Measurements from ENCODE around the gene SYAP1. TPM values are rescaled to one million over a fixed set of nuclear protein-coding genes. Genes with fewer than 3 reads are reported as not detected.

Gene SYAP1
- total and polyA plus RNA-seq, 9 of the 15 experiments (the other 6 are each of a cell fraction or from before 2014, with no cell fraction given), result 5.7 to 35.3 (median 27.6) TPM

- H3K4me3 ChIP-seq, result no peak overlapping the region
- DNase-seq (ENCODE audit: extremely low read depth in 1 of 4, low spot score in 3 of 4) (peak in 2 of 4 experiments; percentile 39 to 60), FAIRE-seq (peak; percentile 74), ATAC-seq (peak; percentile 77)
- no peaks in the 10 kb centered on the region for H4K20me1 ChIP-seq (replicated peaks; ENCODE audit: control insufficient read depth, insufficient read depth, low read length)
- H3K4me1 ChIP-seq (replicated peaks in 1 of 2; ENCODE audit: control insufficient read depth in 2 of 2, insufficient read depth in 2 of 2, low read length in 2 of 2), result peaks cover 0 to 3% of the 10 kb centered on the region in 2 experiments; a peak in 3 of 5 replicates
- in situ Hi-C loops (cut with MboI) (no loop called here), intact Hi-C loops (cut with micrococcal nuclease) (no loop called here)
- H3K9me3 ChIP-seq (replicated peaks; ENCODE audit: control insufficient read depth, insufficient read depth, low read depth, low read length), result no peaks in the 10 kb centered on the region
- no peaks in the 10 kb centered on the region for H3K9me1 ChIP-seq (ENCODE audit: control insufficient read depth, insufficient read depth, low read length)
- peak overlapping the region; percentile 99 for H3K27ac ChIP-seq (ENCODE audit: extremely low read depth, low read depth, low read length)
- H3K9ac ChIP-seq (ENCODE audit: insufficient read depth in 1 of 2, low read depth in 2 of 2, low read length in 2 of 2), result peak overlapping the region in 1 of 2 experiments; percentile 93; a peak in 2 of 4 replicates
- H3K27me3 ChIP-seq (ENCODE audit: control insufficient read depth in 2 of 2, insufficient read depth in 2 of 2, low read length in 2 of 2), result no peaks in the 10 kb centered on the region
- CTCF ChIA-PET (ENCODE audit: low intra/inter-chr PET ratio), result no interaction called here
- 80% methylated on average over 6 of the region's 6 CpGs for WGBS (ENCODE audit: insufficient coverage, low coverage, missing lambda C conversion rate)
- POLR2A ChIA-PET, result interaction anchor here (1.0 to 2.0 kb wide), 8 partner anchors 9 to 57 kb away, joined by 3 to 35 read pairs (median 8); partner anchors contain the start of gene TXLNG
- peak overlapping the region; percentile 98 for H2AFZ ChIP-seq (ENCODE audit: low read depth, low read length)
- no TSS peak for BruUV-seq (replicated peaks)
- peak overlapping the region; percentile 21 for H3K4me2 ChIP-seq (ENCODE audit: insufficient read depth, low read length)
- no peaks in the 10 kb centered on the region for H3K79me2 ChIP-seq (ENCODE audit: control insufficient read depth, insufficient read depth, low read length)
- no peaks in the 10 kb centered on the region for H3K36me3 ChIP-seq (ENCODE audit: control insufficient read depth, insufficient read depth, low read length)
- TF ChIP-seq ZNF174 (CRISPR knock-in tag; IDR thresholded peaks at IDR 0.05), result no peak
- peak; percentile 74; the same call in 1 of the 2 replicates for TF ChIP-seq CHAMP1 (IDR thresholded peaks at IDR 0.05)
- TF ChIP-seq CBX3 (IDR thresholded peaks at IDR 0.05; ENCODE audit: borderline replicate concordance in 1 of 2, low read length in 2 of 2), result peak in 1 of 2 experiments; percentile 13; a peak in 1 of 3 replicates
- TF ChIP-seq ELK1 (CRISPR knock-in tag; IDR thresholded peaks at IDR 0.05), result no peak
- no peak for TF ChIP-seq L3MBTL2 (IDR thresholded peaks at IDR 0.05)
- no peak for TF ChIP-seq EWSR1 (IDR thresholded peaks at IDR 0.05; ENCODE audit: borderline replicate concordance, low read depth, partially characterized antibody)
- no peak for TF ChIP-seq KDM5B (IDR thresholded peaks at IDR 0.05; ENCODE audit: insufficient replicate concordance, low read depth, low read length)
- TF ChIP-seq MYBL2 (IDR thresholded peaks at IDR 0.05; ENCODE audit: low read depth), result peak; percentile 64
- no peak for TF ChIP-seq MYBL2 (CRISPR knock-in tag; IDR thresholded peaks at IDR 0.05; ENCODE audit: borderline replicate concordance)
- TF ChIP-seq ZBTB33 (CRISPR knock-in tag; IDR thresholded peaks at IDR 0.05), result peak; percentile 93
- no peak for TF ChIP-seq ETV1 (tag; conservative IDR thresholded peaks at IDR 0.05; ENCODE audit: low read depth)
- no peak for TF ChIP-seq GABPA (tag; conservative IDR thresholded peaks at IDR 0.05; ENCODE audit: low read depth)
- TF ChIP-seq ASH1L (IDR thresholded peaks at IDR 0.05; ENCODE audit: borderline replicate concordance, low read depth, partially characterized antibody), result peak; percentile 58
- peak; percentile 55 for TF ChIP-seq FOS (IDR thresholded peaks at IDR 0.05; ENCODE audit: extremely low read depth, insufficient read length)
- TF ChIP-seq STAT5A (IDR thresholded peaks at IDR 0.05; ENCODE audit: borderline replicate concordance, low read length), result no peak
- peak; percentile 19 for TF ChIP-seq RBM25 (IDR thresholded peaks at IDR 0.05; ENCODE audit: low read depth, low read length, severe bottlenecking)
- no peak for TF ChIP-seq CBX1 (IDR thresholded peaks at IDR 0.05; ENCODE audit: low read depth)
Observed at GRCh38 chrX:16772460-16772859, 53.0 kb downstream of the SYAP1 start.

All from K562 (cell line).